PC-9 (cell line): Measurements from ENCODE around the gene SRM.

Experiments used
- CTCF ChIP-seq: fragments of 200-600 bp; sonication (generic); conservative IDR thresholded peaks from 2 replicates; pipeline ENCODE4 v1.6.1; 2017; ENCODE audit warnings: mixed run types, antibody characterized with exemption, mild to moderate bottlenecking, moderate library complexity
- EZH2 ChIP-seq: fragments of 200-600 bp; sonication (generic); IDR thresholded peaks from 2 replicates; pipeline ENCODE4 v1.8.0; 2017; ENCODE audit warnings: antibody characterized with exemption, low read depth

- TF ChIP-seq CTCF (no peak), EZH2 (no peak)
Observed at GRCh38 chr1:11013160-11013531, 46.7 kb downstream of the SRM start.
